Retinal pigment epithelial cell (primary cell): ENCODE data around the gene CNKSR1.

ENCODE experiments used
- DNase-seq: peaks from one replicate; pipeline ENCODE4 v3.0.0-alpha.2; 2010; ENCODE audit warnings: low read depth
- H3K4me3 ChIP-seq: 2 replicates; pipeline ENCODE4 v1.5.1; 2011; ENCODE audit warnings: mild to moderate bottlenecking, low read length, control low read depth, moderate library complexity
- TF ChIP-seq, protein P1 (sequence below): conservative IDR thresholded peaks from 2 replicates; pipeline ENCODE4 v1.5.1; 2011; ENCODE audit warnings: low read depth, low read length, control low read depth, inconsistent platforms

The CNKSR1 gene, protein sequence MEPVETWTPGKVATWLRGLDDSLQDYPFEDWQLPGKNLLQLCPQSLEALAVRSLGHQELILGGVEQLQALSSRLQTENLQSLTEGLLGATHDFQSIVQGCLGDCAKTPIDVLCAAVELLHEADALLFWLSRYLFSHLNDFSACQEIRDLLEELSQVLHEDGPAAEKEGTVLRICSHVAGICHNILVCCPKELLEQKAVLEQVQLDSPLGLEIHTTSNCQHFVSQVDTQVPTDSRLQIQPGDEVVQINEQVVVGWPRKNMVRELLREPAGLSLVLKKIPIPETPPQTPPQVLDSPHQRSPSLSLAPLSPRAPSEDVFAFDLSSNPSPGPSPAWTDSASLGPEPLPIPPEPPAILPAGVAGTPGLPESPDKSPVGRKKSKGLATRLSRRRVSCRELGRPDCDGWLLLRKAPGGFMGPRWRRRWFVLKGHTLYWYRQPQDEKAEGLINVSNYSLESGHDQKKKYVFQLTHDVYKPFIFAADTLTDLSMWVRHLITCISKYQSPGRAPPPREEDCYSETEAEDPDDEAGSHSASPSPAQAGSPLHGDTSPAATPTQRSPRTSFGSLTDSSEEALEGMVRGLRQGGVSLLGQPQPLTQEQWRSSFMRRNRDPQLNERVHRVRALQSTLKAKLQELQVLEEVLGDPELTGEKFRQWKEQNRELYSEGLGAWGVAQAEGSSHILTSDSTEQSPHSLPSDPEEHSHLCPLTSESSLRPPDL

DNA sequence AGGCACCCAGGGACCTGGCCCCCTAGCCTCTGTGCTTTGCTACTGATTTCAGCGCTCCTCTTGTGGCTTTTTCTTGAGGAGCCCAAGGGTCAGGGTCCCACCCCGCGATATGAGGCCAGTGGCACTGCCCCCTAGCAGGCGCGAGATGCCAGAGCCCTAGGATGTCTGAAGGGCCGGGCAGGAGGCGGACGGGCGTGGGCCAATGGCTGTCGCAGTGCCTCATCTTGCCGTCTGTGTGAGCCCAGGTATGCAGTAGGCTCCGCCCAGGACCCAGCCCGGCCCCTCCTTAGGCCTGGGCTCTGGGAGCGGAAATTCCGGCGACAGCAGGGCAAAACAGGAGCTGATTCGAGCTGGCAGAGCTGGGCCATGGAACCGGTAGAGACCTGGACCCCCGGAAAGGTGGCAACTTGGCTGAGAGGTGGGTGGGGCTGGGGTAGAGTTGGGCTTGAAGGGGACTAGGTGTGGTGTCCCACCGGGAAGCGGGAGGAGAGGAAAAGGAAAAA is at the start of gene CNKSR1:
TSS of gene CNKSR1 (plus strand) at position 310 of the 503 bp plus-strand sequence. CDS start at position 367, 57 bp downstream.
- TF ChIP-seq, protein P1, sequence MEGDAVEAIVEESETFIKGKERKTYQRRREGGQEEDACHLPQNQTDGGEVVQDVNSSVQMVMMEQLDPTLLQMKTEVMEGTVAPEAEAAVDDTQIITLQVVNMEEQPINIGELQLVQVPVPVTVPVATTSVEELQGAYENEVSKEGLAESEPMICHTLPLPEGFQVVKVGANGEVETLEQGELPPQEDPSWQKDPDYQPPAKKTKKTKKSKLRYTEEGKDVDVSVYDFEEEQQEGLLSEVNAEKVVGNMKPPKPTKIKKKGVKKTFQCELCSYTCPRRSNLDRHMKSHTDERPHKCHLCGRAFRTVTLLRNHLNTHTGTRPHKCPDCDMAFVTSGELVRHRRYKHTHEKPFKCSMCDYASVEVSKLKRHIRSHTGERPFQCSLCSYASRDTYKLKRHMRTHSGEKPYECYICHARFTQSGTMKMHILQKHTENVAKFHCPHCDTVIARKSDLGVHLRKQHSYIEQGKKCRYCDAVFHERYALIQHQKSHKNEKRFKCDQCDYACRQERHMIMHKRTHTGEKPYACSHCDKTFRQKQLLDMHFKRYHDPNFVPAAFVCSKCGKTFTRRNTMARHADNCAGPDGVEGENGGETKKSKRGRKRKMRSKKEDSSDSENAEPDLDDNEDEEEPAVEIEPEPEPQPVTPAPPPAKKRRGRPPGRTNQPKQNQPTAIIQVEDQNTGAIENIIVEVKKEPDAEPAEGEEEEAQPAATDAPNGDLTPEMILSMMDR: no peak
- no peak for DNase-seq
- H3K4me3 ChIP-seq: no peak within 1 kb of the TSS

DNA sequence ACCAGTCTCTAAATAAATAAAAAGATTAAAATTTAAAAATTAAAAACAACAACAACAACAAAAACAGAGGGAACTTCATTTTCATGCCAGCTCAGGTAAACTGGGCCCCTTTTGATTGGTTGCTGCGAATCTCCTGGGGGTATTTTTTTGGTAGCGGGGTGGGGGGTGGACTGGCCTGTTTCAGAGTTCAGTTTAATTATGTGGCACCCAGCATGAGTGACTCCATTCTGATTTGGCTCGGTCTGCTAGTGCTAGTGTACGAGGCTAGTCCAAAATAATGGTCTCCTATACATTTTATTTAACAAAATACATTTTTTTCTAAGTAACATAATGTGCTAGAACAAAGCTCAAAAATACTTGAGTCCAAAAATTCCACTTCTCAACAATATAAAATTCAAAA is 47.5 kb upstream of the CNKSR1 start:
- no peak for DNase-seq
- TF ChIP-seq, protein P1: no peak
- no peak overlapping the region for H3K4me3 ChIP-seq

DNA sequence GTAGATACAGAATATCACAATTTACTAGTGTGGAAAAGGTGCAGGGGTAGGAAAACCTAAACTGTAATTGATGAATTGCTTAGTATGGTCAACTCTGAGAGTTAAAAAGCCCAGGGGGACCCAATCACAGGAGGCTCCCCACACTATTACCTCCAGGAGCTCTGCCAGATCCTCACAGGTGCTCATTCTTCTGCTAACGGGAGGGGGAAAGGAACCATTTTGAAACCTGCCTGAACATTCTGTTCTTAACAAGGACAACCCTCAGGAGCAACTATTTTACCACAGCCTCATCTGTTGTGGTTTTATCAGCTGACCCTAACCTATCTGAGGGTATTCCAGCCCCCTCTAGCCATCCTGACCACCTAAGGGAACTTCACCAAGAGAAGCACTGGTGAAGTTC is 46.6 kb upstream of the CNKSR1 start:
- TF ChIP-seq, protein P1: no peak
- no peak overlapping the region for H3K4me3 ChIP-seq
- no peak for DNase-seq

DNA sequence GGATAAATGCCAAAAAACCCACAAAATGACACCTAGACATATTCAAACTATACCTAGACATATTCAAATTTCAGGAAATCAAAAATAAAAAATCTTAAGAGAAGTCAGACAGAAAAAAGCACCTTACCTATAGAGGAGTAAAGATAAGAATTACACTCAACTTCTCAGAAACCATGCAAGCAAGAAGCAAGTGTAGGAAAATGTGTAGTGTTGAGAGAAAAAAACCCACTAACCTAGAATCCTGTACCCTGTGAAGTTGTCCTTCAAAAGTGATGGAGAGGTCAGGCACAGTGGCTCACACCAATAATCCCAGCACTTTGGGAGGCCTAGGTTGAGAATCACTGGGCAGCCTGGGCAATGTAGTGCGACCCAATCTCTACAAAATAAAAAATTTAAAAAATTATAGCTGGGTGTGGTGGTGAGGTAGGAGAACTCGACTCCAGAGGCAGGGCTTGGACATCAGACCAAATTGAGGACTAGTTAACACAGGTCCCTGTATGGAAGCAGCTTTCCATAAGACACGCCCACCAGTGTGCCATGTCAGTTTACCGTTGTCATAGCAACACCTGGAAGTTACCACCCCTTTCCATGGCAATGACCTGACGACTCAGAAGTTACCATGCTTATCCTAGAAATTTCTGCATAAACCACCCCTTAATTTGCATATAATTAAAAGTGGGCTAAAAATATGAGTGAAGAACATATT is 45.0 kb upstream of the CNKSR1 start:
- no peak overlapping the region for H3K4me3 ChIP-seq
- TF ChIP-seq, protein P1: no peak
- no peak for DNase-seq

DNA sequence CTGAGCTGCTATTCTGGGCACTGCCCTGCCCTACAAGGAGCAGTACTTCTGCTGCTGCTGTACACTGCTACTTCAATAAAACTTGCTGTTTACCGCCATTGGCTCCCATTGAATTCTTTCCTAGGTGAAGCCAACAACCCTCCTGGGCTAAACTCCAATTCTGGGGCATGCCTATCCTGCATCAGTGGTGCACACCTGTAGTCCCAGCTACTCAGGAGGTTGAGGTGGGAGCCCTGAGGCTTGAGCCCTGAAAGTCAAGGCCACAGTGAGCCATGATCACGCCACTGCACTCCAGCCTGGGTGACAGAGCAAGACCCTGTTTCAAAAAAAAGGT is 44.5 kb upstream of the CNKSR1 start:
- DNase-seq: no peak
- H3K4me3 ChIP-seq: no peak overlapping the region
- TF ChIP-seq, protein P1: no peak

DNA sequence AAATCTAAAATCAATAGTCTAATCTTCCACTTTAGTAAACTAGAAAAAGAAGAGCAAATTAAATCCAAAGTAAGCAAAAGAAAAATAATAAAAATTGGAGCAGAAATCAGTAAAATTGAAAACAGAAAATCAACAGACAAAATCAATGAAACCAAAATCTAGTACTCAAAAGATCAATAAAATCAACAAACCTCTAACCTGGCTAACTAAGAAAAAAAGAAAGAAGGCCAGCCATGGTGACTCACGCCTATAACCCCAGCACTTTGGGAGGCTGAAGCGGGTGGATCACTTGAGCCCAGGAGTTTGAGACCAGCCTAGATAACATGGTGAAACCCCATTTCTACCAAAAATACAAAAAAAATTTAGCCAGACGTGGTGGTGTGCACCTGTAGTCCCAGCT is 42.8 kb upstream of the CNKSR1 start:
- TF ChIP-seq, protein P1: no peak
- DNase-seq: no peak
- no peak overlapping the region for H3K4me3 ChIP-seq
